HEK293T (cell line): ENCODE results near the gene FBXW8.

Source experiments
- ARNT ChIP-seq: fragments of 450-650 bp; IDR thresholded peaks from 2 replicates; pipeline ENCODE4 v1.6.1; 2017; ENCODE audit warnings: mild to moderate bottlenecking
- ELF4 ChIP-seq: fragments of 450-650 bp; IDR thresholded peaks from 2 replicates; pipeline ENCODE4 v1.6.1; 2017; ENCODE audit warnings: antibody characterized with exemption
- FOXA1 ChIP-seq: fragments of 450-650 bp; IDR thresholded peaks from 2 replicates; pipeline ENCODE4 v1.6.1; 2016; ENCODE audit warnings: mild to moderate bottlenecking
- FOXM1 ChIP-seq: fragments of 450-650 bp; IDR thresholded peaks from 2 replicates; pipeline ENCODE4 v1.6.1; 2017; ENCODE audit warnings: mild to moderate bottlenecking, borderline replicate concordance
- HDGF ChIP-seq: fragments of 450-650 bp; IDR thresholded peaks from 2 replicates; pipeline ENCODE4 v1.6.1; 2017; ENCODE audit warnings: antibody characterized with exemption, borderline replicate concordance
- SP1 ChIP-seq: fragments of 450-650 bp; IDR thresholded peaks from 2 replicates; pipeline ENCODE4 v1.6.1; 2017
- SUZ12 ChIP-seq: fragments of 450-650 bp; IDR thresholded peaks from 2 replicates; pipeline ENCODE4 v1.6.1; 2016; ENCODE audit warnings: mild to moderate bottlenecking

- no peak for TF ChIP-seq FOXM1
- no peak for TF ChIP-seq SUZ12
- TF ChIP-seq HDGF: no peak
- TF ChIP-seq ARNT: no peak
- no peak for TF ChIP-seq FOXA1
- no peak for TF ChIP-seq SP1
- no peak for TF ChIP-seq ELF4
These were observed 14.3 kb upstream of the FBXW8 start for GRCh38 chr12:116896411-116896924.
